Measurements from ENCODE around the gene GDI2. TPM values are rescaled to one million over a fixed set of nuclear protein-coding genes. Genes with fewer than 3 reads are reported as not detected.
A peak's percentile ranks its signal among the peaks of the same experiment; 100 is the strongest.

The GDI2 gene
- total and polyA plus RNA-seq, 9 of the 15 experiments (the other 6 are each of a cell fraction or from before 2014, with no cell fraction given): 262 to 424 (median 287) TPM

DNA sequence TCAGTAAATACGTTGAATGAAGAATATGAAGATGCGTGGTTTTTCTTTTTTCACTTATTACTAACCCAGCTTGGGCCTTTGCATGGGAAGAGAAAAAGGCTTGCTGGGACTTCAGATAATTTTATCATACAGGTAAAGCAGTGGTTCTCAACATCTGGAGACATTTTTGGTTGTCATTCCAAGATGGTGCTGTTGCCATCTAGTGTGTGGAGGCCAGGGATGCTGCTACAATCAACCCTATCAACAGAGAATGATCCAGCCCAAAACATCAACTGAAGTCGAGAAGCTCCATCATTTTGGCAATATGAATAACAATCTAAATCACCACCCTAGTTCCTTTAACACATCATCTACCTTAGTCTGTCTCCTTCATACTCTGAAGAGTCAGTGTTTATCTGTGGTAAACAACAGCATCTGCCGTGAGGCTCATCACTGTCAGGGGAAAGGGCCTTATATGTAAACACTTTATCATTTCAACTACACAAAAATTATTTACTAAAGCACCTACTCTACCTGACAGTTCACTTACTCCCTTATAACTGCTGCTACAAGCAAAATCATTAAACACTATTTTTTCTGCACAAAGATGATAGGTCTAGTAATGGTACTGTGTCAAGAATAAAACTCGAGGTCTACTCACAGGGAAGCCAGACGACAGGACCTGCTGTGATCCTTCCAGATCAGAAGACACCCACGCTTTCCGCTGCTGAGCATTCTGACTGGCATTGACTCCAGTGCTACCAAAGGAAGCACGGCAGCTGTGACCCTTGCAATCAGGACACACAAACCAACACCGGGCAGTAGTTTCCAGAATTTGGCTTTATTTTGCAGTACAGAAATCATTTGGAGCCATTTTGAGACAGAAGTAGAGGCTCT, 48.6 kb downstream of the GDI2 start (continued):
- TF ChIP-seq ASH1L (IDR thresholded peaks at IDR 0.05; ENCODE audit: borderline replicate concordance, low read depth, partially characterized antibody) (no peak), POLR2A (conservative IDR thresholded peaks at IDR 0.05) (peak; percentile 68)

- Histone ChIP-seq H3K4me1 (replicated peaks in 1 of 2; ENCODE audit: control insufficient read depth in 2 of 2, insufficient read depth in 2 of 2, low read length in 2 of 2) (no peaks in the 10 kb centered on the region), H3K4me3 (no peak overlapping the region), H2AFZ (ENCODE audit: low read depth, low read length) (no peak overlapping the region), H3K27me3 (ENCODE audit: control insufficient read depth in 2 of 2, insufficient read depth in 2 of 2, low read length in 2 of 2) (no peaks in the 10 kb centered on the region), H3K9me1 (ENCODE audit: control insufficient read depth, insufficient read depth, low read length) (no peaks in the 10 kb centered on the region), H3K79me2 (ENCODE audit: control insufficient read depth, insufficient read depth, low read length) (no peaks in the 10 kb centered on the region), H3K36me3 (ENCODE audit: control insufficient read depth, insufficient read depth, low read length) (peaks cover 93% of the 10 kb centered on the region), H3K9ac (ENCODE audit: insufficient read depth in 1 of 2, low read depth in 2 of 2, low read length in 2 of 2) (no peak overlapping the region), H3K4me2 (ENCODE audit: insufficient read depth, low read length) (no peak overlapping the region), H3K27ac (ENCODE audit: extremely low read depth, low read depth, low read length) (no peak overlapping the region), H3K9me3 (replicated peaks; ENCODE audit: control insufficient read depth, insufficient read depth, low read depth, low read length) (no peaks in the 10 kb centered on the region), H4K20me1 (replicated peaks; ENCODE audit: control insufficient read depth, insufficient read depth, low read length) (no peaks in the 10 kb centered on the region)
- intact Hi-C loops (cut with micrococcal nuclease): no loop called here
- POLR2A ChIA-PET: interaction anchor here (0.7 to 1.2 kb wide), 2 partner anchors 24 to 68 kb away, joined by 3 read pairs; no protein-coding TSS in a partner anchor
- BruUV-seq (replicated peaks): no TSS peak
- in situ Hi-C loops (cut with MboI): no loop called here
- ATAC-seq: no peak
- CTCF ChIA-PET (ENCODE audit: low intra/inter-chr PET ratio): no interaction called here
- FAIRE-seq: no peak
- DNase-seq (ENCODE audit: extremely low read depth in 1 of 4, low spot score in 3 of 4): no peak
- 95% methylated on average over 1 of the region's 1 CpG for WGBS (ENCODE audit: insufficient coverage, low coverage, missing lambda C conversion rate)
- TF ChIP-seq POLR2AphosphoS2 (IDR thresholded peaks at IDR 0.05; ENCODE audit: low read length) (peak; percentile 22; the same call in 1 of the 2 replicates), PREB (CRISPR knock-in tag; IDR thresholded peaks at IDR 0.05) (no peak), NR3C1 (CRISPR knock-in tag; IDR thresholded peaks at IDR 0.05) (no peak), ZKSCAN8 (CRISPR knock-in tag; IDR thresholded peaks at IDR 0.05) (no peak), POLR2A (conservative IDR thresholded peaks at IDR 0.05) (peak; percentile 7)
- TF ChIP-seq, protein P1, sequence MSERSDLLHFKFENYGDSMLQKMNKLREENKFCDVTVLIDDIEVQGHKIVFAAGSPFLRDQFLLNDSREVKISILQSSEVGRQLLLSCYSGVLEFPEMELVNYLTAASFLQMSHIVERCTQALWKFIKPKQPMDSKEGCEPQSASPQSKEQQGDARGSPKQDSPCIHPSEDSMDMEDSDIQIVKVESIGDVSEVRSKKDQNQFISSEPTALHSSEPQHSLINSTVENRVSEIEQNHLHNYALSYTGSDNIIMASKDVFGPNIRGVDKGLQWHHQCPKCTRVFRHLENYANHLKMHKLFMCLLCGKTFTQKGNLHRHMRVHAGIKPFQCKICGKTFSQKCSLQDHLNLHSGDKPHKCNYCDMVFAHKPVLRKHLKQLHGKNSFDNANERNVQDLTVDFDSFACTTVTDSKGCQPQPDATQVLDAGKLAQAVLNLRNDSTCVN (CRISPR knock-in tag; IDR thresholded peaks at IDR 0.05): no peak
- TF ChIP-seq, protein P2, sequence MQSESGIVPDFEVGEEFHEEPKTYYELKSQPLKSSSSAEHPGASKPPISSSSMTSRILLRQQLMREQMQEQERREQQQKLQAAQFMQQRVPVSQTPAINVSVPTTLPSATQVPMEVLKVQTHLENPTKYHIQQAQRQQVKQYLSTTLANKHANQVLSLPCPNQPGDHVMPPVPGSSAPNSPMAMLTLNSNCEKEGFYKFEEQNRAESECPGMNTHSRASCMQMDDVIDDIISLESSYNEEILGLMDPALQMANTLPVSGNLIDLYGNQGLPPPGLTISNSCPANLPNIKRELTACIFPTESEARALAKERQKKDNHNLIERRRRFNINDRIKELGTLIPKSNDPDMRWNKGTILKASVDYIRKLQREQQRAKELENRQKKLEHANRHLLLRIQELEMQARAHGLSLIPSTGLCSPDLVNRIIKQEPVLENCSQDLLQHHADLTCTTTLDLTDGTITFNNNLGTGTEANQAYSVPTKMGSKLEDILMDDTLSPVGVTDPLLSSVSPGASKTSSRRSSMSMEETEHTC (IDR thresholded peaks at IDR 0.05): no peak
Observed at GRCh38 chr10:5762531-5762930, 50.7 kb downstream of the GDI2 start.

All from K562 (cell line).